GM08714 (cell line): Measurements from ENCODE around the gene ZMYND10.

ENCODE experiments used
- H3K4me3 ChIP-seq: fragments of 200-500 bp; sonication (Bioruptor generic); 2 replicates; pipeline ENCODE4 v1.5.1; 2014; ENCODE audit warnings: mild to moderate bottlenecking, low read length, inconsistent platforms
- ZNF274 ChIP-seq: IDR thresholded peaks from 2 replicates; pipeline ENCODE4 v1.6.1; 2012; ENCODE audit warnings: mild to moderate bottlenecking, low read depth, low read length

ZMYND10 gene

GRCh38 chr3:50292159-50293078 is 53.1 kb downstream of the ZMYND10 start, which contains the start of gene IFRD2:
IFRD2 (minus strand) TSS chr3:50292429; CDS start chr3:50292274, 155 bp downstream.
- TF ChIP-seq ZNF274: no peak
- peak within 1 kb of the TSS; percentile 94 for H3K4me3 ChIP-seq
